Osteoblast (primary cell): ENCODE measurements around the gene MUCL3. TPM values are rescaled to one million over a fixed set of nuclear protein-coding genes. Genes with fewer than 3 reads are reported as not detected.
A peak's percentile ranks its signal among the peaks of the same experiment; 100 is the strongest.

Experiments used
- DNase-seq: peaks from one replicate; pipeline ENCODE4 v3.0.0; 2011; ENCODE audit warnings: low spot score, mixed read lengths; ENCODE audit not compliant: insufficient read length; ENCODE audit errors: missing footprints
- H2AFZ ChIP-seq: 2 replicates; pipeline ENCODE4 v1.6.0; 2011; ENCODE audit warnings: mild to moderate bottlenecking, low read length
- H3K27ac ChIP-seq: 2 replicates; pipeline ENCODE4 v1.5.1; 2011; ENCODE audit warnings: mild to moderate bottlenecking, low read depth, low read length, moderate library complexity
- H3K27me3 ChIP-seq: 2 replicates; pipeline ENCODE4 v1.6.0; 2012; ENCODE audit warnings: mild to moderate bottlenecking, control low read depth, inconsistent platforms, low read length, moderate library complexity; ENCODE audit not compliant: insufficient read depth
- H3K36me3 ChIP-seq: 2 replicates; pipeline ENCODE4 v1.5.1; 2011; ENCODE audit warnings: mild to moderate bottlenecking, low read length, control low read depth, moderate library complexity; ENCODE audit not compliant: insufficient read depth
- H3K4me1 ChIP-seq: 2 replicates; pipeline ENCODE4 v1.5.1; 2011; ENCODE audit warnings: mild to moderate bottlenecking, low read length, control low read depth, moderate library complexity; ENCODE audit not compliant: insufficient read depth
- H3K4me2 ChIP-seq: 2 replicates; pipeline ENCODE4 v1.6.0; 2011; ENCODE audit warnings: mild to moderate bottlenecking, low read length; ENCODE audit not compliant: insufficient read depth
- H3K4me3 ChIP-seq: fragments of 200-600 bp; sonication (generic); 3 replicates; pipeline ENCODE4 v1.5.1; 2012; ENCODE audit warnings: mild to moderate bottlenecking, low read length, inconsistent platforms; ENCODE audit not compliant: insufficient read depth
- H3K79me2 ChIP-seq: 2 replicates; pipeline ENCODE4 v1.6.0; 2012; ENCODE audit warnings: mild to moderate bottlenecking, low read length, control low read depth, inconsistent platforms; ENCODE audit not compliant: insufficient read depth
- H3K9me3 ChIP-seq: 2 replicates; pipeline ENCODE4 v1.5.1; 2011; ENCODE audit warnings: low read depth, low read length, control low read depth
- H4K20me1 ChIP-seq: 2 replicates; pipeline ENCODE4 v1.6.0; 2012; ENCODE audit warnings: mild to moderate bottlenecking, low read length, control low read depth; ENCODE audit not compliant: insufficient read depth
- total RNA-seq: library from RNA; depleted of rRNA; stranded (reverse); fragments of >200 nt; gene quantifications from 2 replicates; pipeline ENCODE4 v1.2.3, GENCODE V29; 2012
- TF ChIP-seq, protein P1 (sequence below): IDR thresholded peaks from 2 replicates; pipeline ENCODE4 v1.5.1; 2011; ENCODE audit warnings: mild to moderate bottlenecking, low read depth, low read length, moderate library complexity; ENCODE audit errors: extremely low read depth

The MUCL3 gene
- total RNA-seq, 1 donor = not detected

DNA sequence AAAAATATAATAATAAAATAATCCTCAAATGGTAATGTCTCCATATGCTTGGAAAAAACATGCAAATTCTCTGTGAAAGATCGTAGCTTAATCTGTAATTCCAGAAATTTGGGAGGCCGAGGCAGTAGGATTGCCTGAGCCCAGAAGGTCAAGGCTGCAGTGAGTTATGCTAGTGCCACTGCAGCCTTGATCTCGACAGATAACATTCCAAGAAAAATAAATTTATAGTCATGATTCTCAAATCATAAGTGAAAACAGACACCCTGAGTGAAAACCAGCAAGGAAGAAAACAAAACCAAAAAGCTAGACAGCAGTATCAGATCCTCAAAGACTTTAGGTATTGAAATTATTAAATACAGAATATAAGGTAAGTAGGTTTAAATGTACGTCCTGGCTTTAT lies 38.9 kb downstream of the MUCL3 start:
- Histone ChIP-seq H3K4me2 (no peak overlapping the region), H4K20me1 (no peaks in the 10 kb centered on the region), H3K79me2 (no peaks in the 10 kb centered on the region), H3K4me1 (peaks cover 10% of the 10 kb centered on the region), H3K27ac (no peak overlapping the region), H3K4me3 (no peak overlapping the region), H3K9me3 (no peaks in the 10 kb centered on the region), H3K36me3 (no peaks in the 10 kb centered on the region), H3K27me3 (peaks cover 27% of the 10 kb centered on the region), H2AFZ (no peak overlapping the region)
- DNase-seq = no peak
- TF ChIP-seq, protein P1, sequence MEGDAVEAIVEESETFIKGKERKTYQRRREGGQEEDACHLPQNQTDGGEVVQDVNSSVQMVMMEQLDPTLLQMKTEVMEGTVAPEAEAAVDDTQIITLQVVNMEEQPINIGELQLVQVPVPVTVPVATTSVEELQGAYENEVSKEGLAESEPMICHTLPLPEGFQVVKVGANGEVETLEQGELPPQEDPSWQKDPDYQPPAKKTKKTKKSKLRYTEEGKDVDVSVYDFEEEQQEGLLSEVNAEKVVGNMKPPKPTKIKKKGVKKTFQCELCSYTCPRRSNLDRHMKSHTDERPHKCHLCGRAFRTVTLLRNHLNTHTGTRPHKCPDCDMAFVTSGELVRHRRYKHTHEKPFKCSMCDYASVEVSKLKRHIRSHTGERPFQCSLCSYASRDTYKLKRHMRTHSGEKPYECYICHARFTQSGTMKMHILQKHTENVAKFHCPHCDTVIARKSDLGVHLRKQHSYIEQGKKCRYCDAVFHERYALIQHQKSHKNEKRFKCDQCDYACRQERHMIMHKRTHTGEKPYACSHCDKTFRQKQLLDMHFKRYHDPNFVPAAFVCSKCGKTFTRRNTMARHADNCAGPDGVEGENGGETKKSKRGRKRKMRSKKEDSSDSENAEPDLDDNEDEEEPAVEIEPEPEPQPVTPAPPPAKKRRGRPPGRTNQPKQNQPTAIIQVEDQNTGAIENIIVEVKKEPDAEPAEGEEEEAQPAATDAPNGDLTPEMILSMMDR = no peak

- no peaks in the 10 kb centered on the region for H3K79me2 ChIP-seq
- H4K20me1 ChIP-seq = no peaks in the 10 kb centered on the region
- no peak overlapping the region for H3K27ac ChIP-seq
- H3K36me3 ChIP-seq = no peaks in the 10 kb centered on the region
- peaks cover 10% of the 10 kb centered on the region for H3K4me1 ChIP-seq
- H3K4me3 ChIP-seq = peak overlapping the region; percentile 59
- DNase-seq = no peak
- H2AFZ ChIP-seq = peak overlapping the region; percentile 76
- peak overlapping the region; percentile 84 for H3K4me2 ChIP-seq
- H3K27me3 ChIP-seq = peaks cover 27% of the 10 kb centered on the region
- no peaks in the 10 kb centered on the region for H3K9me3 ChIP-seq
- TF ChIP-seq, protein P1 = peak; percentile 34
Observed at GRCh38 chr6:30981942-30982772, 41.4 kb downstream of the MUCL3 start.

DNA sequence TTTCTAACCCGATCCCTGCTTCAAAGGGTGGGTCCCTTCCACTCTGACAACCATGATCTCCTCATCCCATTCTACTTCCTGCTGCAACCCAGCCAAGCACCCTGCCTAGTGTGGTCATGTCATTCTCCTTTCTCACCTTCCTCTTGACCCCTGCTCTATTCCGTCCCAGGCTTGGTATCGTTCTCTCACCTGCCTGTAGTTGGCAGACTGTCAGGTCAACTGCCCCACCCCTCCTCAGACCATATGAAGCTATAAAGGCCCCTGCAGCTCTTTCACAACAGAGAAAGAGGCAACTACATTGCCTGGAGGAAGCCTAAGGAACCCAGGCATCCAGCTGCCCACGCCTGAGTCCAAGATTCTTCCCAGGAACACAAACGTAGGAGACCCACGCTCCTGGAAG lies 42.7 kb downstream of the MUCL3 start, which contains the start of gene MUC21:
Gene MUC21 (plus strand): TSS at position 280 of the 400 bp plus-strand sequence. CDS start 241 bp downstream, outside the sequence.
- Histone ChIP-seq H3K4me1 (peaks cover 10% of the 10 kb centered on the region), H3K79me2 (no peaks in the 10 kb centered on the region), H3K4me2 (peak within 1 kb of the TSS; percentile 84), H3K36me3 (no peaks in the 10 kb centered on the region), H2AFZ (peak within 1 kb of the TSS; percentile 76), H3K27me3 (peaks cover 15% of the 10 kb centered on the region), H3K27ac (no peak within 1 kb of the TSS), H4K20me1 (no peaks in the 10 kb centered on the region), H3K4me3 (peak within 1 kb of the TSS; percentile 59), H3K9me3 (no peaks in the 10 kb centered on the region)
- TF ChIP-seq, protein P1 = no peak
- DNase-seq = no peak

DNA sequence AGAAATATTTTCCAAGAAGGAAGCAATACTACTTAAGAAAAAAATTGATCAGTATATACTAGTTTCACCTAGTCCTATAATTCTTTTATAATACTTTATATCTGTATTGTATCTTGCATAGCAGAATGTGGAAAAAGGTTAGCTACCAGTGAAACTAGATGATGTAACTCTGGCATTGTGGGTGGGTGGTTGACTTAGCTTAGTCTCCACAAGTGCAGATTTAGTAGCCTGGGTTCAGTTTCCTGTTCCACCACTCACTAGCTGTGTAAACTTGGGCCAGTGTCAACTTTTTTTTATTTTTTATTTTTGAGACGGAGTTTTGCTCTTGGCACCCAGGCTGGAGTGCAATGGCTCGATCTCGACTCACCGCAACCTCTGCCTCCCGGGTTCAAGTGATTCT lies 44.7 kb downstream of the MUCL3 start:
- H3K4me2 ChIP-seq = no peak overlapping the region
- H3K9me3 ChIP-seq = no peaks in the 10 kb centered on the region
- no peak for DNase-seq
- no peaks in the 10 kb centered on the region for H3K36me3 ChIP-seq
- TF ChIP-seq, protein P1 = no peak
- H3K4me3 ChIP-seq = no peak overlapping the region
- H4K20me1 ChIP-seq = no peaks in the 10 kb centered on the region
- H3K27me3 ChIP-seq = peaks cover 7% of the 10 kb centered on the region
- H3K27ac ChIP-seq = no peak overlapping the region
- H2AFZ ChIP-seq = no peak overlapping the region
- peaks cover 10% of the 10 kb centered on the region for H3K4me1 ChIP-seq
- no peaks in the 10 kb centered on the region for H3K79me2 ChIP-seq
